Fibroblast of skin of scalp (primary cell): ENCODE results near the gene GRM7.

Experiments
- DNase-seq: peaks from one replicate; pipeline ENCODE4 v3.0.0-alpha.2; 2013

Gene GRM7

GRCh38 chr3:7740458-7740857 lies 879.5 kb downstream of the GRM7 start:
- no peak for DNase-seq

DNA sequence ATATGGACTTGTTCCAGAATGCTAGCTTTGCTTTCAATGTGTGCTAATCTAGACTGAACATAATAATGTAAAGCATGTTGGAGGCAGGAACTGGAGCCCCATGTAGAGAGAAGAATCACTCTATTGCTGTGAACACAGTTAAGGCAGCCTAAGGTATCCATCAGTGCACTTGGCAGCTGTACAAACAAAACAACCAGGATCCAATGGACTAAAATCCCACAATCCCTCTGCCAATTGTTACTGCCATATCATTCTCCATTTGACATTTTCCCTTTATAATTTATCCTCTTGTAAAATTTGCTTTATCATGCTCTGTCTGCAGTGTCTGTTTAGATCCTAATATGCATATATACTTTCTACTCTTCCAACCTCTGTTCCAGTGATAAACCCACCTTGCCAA lies 883.9 kb downstream of the GRM7 start:
- DNase-seq, result no peak

DNA sequence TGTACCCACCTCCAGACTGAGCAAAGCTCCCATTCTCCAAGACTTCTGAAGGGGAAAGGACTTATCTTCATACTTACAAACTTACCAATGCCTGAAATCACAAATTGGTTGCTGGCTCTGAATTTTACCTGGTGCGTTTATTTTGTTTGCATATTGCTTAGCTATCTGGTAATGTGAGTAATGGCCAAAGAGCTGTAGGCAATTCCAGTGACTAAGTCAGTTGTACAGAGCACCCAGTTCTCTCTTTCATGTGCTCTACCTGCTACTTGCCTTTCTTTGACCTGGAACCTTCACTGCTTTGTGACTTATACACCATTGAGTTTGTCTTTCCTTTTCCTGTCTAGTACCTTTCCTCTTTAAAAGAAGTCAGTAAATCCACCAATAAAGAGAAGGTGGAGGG lies 884.8 kb downstream of the GRM7 start:
- no peak for DNase-seq

GRCh38 chr3:7749931-7750695 lies 889.2 kb downstream of the GRM7 start:
- no peak for DNase-seq

DNA sequence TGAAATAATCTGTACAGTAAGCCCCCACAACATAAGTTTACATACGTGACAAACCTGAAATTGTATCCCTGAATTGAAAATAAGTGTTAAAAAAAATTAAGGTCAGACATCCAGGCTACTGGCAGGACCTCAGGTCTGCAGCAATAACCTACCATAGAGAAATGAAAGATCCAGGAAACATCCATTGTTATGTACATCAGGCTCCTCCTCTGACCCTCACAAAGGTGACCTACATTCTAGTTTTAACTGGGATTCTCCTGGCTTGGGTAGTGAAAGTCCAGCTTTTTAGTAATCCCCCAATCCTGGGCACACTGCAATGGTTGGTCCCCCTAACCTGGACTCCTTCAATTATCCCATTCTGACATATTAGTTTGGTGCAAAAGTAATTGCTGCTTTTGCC lies 891.1 kb downstream of the GRM7 start:
- DNase-seq, result no peak

DNA sequence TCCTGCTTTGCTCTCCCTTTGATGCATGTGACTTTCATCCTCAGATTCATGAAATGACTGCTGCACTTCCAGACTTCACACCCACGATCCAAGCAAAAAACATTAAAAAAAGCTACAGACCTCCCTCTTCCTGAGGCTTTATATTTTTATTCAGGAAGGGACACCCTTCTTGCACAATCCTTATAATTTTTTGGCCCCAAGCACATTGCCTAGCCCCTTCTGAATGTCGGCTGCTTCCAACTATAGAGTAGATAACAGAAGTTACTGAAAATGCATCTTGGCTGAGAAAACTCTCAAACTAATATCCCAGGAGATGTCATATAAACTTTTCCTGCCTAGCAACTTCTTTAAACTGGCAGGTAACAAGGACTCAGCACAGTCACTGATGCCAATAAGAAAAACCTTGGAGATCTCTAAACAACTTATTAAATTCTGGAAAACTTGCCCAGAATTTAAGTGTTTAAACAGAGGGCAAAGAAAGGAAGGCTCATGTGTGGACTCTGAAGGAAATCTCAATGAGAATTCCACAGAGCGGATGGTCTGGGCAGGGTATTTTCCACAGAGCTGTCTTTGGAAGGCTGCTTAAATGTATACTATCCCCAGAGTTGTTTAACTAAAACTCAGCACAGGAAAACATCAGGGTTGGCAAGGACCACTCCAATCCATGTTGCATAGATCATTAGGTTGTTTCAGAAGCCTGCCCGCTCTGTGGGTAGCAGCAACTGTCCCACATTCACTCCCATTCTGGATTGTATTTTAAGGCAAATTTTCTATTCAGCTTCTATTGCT lies 893.9 kb downstream of the GRM7 start:
- DNase-seq, result no peak

DNA sequence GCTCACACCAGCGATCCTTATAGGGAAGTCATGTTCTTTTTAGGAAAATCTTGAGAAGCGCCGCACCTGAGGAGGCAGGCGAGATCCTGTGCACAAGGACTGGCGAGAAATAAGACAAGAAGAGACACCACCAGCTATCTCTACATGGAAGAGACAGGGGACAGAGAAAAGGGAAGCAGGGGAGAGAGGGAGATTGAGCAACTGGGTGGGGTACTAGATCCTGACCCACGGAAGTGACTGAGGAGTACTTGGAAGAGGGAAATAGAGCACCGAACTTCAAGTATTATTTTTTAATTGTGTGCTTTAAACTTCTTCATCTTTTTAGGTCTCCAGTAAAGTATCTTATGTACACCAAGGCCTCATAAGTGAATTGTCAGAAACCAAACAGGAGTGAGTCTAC lies 898.7 kb downstream of the GRM7 start:
- no peak for DNase-seq

DNA sequence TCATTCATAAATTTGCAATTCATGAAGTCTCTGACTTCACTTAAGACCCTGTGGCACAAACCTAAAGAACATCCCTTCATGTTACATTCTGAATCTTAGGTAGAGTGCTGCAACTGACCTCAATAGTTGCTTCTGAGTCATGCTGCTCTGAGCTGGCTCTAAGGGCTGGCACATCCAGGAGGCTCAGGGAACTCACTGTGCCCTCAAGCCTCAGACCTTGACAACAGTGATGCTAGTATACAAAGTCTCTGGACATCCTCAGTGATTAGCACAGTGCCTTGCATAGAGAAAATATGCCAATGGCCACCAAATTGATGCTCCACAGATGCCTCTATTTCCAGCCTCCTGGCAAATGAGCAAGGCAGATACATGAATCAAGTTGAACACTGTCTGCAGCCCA lies 899.8 kb downstream of the GRM7 start:
- no peak for DNase-seq

- no peak for DNase-seq
Measured at GRCh38 chr3:7764115-7764514, 903.2 kb downstream of the GRM7 start.

- DNase-seq, result no peak
Measured at GRCh38 chr3:7766530-7766929, 905.6 kb downstream of the GRM7 start.

DNA sequence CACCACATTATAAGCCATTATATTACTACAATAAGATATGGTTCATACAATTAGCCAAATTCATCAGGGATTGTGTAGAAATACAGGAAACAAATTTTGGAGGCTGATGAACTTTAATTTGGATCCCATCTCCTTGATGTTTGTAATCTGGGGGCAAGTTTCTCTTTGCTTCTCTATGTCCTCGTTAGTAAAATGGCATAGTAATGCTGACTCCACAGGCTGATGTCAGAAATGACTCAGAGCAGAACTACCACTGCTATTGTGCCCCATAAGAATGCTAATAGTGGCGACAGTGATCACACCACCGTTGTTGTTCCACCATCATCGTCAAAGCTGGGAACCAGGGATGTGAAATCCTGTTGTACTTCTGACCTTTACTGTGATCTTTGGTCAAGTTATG lies 918.4 kb downstream of the GRM7 start:
- peak; percentile 4 for DNase-seq

- no peak for DNase-seq
Measured at GRCh38 chr3:7781395-7781794, 920.5 kb downstream of the GRM7 start.

GRCh38 chr3:7787871-7788828 lies 927.2 kb downstream of the GRM7 start:
- no peak for DNase-seq

- no peak for DNase-seq
Measured at GRCh38 chr3:7788881-7789280, 928.0 kb downstream of the GRM7 start.

GRCh38 chr3:7789324-7789723 lies 928.4 kb downstream of the GRM7 start:
- no peak for DNase-seq

DNA sequence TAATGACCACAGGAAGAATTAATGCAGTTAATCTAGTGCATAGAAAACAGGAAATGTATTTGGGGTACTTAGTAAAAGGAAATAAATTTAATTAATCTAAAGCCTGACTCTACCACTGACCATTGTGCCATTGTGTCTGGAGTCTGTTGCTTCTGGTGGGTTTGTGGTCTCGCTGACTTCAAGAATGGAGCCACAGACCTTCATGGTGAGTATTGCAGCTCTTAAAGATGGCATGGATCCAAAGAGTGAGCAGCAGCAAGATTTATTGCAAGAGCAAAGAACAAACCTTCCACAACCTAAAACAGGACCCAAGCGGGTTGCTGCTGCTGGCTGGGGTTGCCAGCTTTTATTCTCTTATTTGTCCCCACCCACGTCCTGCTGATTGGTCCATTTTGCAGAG lies 929.2 kb downstream of the GRM7 start:
- no peak for DNase-seq
